NCI-H446 (cell line): ENCODE data around the gene COMMD10.
A peak's percentile ranks its signal among the peaks of the same experiment; 100 is the strongest.

ENCODE experiments used
- DNase-seq, 2 experiments: peaks; one replicate each; lab custom pipeline; 2025; lab: John Stamatoyannopoulos, UW

COMMD10 gene

DNA sequence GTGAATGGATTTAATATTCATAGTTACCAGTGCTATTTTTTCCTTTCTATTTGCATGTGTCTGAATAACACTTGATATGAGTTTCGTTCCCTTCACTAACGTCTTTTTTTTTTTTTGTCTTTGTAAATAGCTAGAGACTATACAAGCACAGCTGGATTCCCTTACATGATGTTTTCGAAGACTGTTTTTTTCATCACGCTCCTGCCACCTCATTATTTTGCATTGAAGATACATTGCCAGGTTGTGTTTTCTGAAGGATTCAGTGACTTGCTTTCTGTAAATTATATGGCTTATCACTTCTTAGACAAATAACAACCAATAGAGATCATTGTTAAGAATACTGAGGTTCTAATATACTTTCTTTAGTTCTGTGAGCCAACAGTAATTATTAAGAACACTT, 207.5 kb downstream of the COMMD10 start:
- DNase-seq = no peak

DNA sequence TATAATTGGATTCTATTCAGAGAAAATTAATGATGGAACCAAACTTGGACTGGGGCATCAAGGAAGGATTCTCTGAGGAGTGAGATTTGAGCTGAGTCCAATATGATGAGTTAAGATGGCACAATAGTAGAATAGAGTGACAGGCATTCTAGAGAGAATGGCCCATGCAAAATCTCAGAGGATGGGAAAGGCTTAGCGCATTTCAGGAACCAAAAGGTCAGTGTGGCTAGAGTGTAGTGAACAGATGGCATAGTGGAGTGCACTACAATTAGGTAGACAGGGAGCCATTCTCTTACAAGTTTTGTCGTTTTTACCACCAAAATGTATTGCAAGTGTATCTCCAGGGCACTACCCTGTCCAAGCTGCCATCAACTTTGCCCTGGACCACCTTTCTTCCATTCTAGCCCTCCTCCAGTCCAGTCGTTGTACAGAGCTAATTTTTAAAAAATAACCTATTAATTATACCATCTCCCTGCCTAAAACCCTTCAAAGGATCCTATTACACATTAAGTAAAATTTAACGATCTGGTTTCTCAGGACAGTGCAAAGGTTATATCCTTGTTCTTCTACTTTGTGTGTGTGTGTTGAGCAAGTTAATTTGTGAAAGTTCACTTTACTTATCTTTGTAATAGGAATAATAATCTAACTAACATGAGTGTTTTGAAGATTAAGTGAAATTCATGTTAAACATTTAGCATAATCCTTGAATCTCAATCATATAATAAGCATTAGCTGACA, 211.7 kb downstream of the COMMD10 start:
- DNase-seq = no peak

DNA sequence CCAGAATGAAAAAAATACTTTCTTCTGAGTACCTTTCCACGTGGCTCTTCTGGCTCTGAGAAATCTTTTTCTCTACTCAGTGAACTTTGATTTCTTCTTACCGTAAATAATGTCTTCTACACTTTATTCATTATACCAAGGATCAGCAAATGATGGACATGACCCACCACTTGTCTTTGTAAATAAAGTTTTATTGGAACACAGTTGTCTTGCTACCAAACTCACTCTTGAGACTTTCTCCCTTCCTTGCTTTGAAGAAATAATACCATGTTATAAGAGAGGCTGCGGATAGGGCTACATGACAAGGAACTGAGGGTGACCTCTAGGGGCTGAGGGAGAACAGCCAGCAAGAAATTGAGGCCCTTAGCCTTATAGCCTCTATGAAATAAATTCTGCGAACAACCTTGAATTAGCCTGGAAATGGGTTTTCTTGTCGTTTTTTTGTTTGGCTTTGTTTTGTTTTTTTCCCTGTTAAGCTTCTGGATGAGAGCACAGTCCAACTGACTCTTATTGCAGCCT, 212.5 kb downstream of the COMMD10 start:
- no peak for DNase-seq

DNA sequence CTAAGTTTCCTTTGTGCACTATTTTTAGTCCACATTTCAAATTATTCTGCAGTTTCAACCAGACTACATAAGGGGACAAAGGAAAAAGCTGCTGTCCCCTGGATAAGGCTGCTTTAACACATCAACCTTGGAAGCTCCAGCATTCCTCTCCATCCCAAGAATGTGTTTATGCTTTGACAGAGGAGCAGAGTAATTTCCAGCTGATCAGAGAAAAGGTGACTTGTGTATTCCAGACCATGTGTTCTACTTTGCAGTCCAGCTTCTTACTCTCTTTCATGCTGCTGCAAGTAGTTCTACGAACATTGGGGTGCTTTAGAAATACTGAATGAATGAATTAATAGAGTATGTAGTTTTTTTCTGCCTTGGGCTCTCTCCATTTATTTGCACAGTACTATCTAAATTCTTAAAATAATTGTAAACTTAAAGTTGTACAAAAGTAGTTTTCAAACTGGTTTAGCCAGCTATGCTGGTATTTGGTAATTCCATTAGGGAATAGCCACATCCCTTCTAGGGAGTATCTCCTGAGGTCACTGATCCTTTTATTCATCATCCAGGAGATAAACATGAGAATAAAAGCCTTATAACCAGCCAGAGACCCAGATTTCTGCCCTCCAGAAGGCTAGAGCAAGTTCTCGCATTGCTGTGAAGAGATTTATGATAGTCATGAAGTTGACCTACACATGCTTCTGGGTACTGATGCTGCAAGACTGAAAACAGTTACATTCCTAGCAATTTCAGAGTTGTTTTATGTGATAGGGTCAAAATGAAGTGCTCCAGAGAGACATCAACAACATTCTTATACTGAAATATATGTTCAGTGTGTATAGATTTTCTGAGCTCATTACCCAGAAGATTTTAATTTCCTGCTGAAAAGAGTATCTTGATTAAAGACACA, 215.2 kb downstream of the COMMD10 start:
- DNase-seq = no peak

DNA sequence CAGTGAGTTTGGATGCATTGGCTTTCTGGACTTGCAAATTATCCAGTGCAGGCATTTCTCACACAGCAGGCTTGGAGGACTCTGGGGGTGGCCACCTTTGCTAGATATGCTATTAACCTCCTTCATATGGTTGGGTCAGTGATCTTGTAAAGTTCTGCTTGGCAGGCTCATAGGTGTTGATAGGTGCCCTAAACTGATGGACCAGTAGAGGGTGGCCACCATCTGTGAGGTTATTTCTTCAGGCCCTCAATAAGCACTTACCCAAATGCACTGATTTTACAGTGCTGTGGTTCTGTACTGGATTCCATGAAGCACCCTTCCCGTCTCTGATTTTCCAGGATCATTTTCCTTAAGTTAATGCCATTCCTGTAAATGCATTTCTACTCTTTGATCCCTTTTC, 216.3 kb downstream of the COMMD10 start:
- no peak for DNase-seq

GRCh38 chr5:116303340-116303739, 218.5 kb downstream of the COMMD10 start:
- no peak for DNase-seq

- no peak for DNase-seq
Observed at GRCh38 chr5:116303810-116304209, 219.0 kb downstream of the COMMD10 start.

DNA sequence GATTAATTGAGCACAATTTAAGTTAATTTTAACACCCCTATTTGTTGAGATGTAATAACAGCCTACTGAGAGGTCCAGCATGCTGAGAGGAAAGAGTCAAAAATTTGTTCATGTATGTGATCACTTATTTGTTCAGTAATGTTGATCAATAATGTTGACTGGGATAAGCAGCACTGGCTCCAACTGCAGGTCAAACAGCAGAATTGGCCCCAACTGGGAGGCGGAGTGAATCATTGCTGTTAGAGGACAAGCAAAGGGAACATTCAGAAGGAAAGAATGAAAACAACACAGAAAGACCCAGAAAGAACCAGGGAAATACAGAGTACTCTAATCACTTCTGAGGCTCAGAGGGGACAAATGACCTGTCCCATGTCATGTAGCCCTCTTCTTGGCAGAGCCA, 221.1 kb downstream of the COMMD10 start:
- no peak for DNase-seq

GRCh38 chr5:116306846-116307245, 222.0 kb downstream of the COMMD10 start:
- DNase-seq = no peak

GRCh38 chr5:116308391-116308790, 223.6 kb downstream of the COMMD10 start:
- DNase-seq = no peak

GRCh38 chr5:116313366-116313765, 228.5 kb downstream of the COMMD10 start:
- no peak for DNase-seq

DNA sequence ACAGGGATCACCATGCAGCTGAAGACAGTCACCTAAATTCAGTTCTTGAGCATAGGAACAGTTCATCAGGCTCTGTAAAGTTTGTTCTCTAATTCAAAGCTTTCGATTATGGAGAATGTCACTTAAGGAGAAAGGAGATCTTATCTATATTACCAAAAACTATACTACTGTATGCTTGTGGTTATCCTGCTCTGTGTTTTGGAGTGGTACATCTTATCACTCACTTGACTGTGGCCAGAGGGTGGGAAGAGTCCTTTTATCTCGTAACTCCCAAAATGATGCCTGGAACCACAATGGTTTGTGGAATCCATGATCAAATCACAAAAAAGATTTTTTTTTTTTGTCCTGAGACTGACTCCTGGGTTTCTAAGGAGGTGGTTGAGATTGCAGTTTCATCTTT, 230.7 kb downstream of the COMMD10 start:
- no peak for DNase-seq

GRCh38 chr5:116318091-116318854, 233.4 kb downstream of the COMMD10 start:
- DNase-seq = no peak

DNA sequence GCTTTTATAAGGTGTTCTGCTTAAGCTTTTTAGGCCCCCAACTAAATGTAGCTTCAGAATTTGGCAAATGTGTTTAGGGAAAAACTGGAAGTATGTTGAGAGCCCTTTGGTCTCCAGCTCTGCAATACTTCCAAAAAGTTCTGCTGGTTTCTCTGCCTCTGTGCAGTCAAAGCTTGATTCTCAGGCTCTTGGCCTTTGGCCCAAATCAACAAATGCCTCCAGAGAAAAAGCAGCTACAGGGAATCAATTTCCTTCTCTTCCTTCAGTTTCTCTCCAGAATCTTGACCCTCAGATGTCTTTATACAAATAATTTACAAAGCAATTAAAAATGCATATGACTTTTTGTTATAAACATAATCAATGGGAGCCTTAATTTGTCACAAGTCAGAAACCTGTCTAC, 235.7 kb downstream of the COMMD10 start:
- peak in 1 of 2 experiments; percentile 24 for DNase-seq

DNA sequence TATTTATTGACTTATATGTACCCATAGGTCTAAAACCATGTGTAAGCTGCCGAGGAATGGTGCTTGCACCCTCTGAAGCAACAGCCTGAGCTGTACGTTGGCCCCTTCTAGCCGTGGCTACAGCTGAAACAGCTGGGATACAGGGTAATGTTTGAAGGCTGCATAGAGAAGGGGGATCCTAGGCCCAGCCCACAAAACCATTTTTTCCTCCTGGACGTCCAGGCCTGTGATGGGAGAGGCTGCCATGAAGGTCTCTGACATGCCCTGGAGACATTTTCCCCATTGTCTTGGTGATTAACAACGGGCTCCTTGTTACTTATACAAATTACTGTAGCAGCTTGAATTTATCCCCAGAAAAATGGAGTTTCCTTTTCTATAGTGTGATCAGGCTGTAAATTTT, 244.7 kb downstream of the COMMD10 start:
- no peak for DNase-seq

GRCh38 chr5:116340799-116341198, 256.0 kb downstream of the COMMD10 start:
- DNase-seq = no peak
